Omental fat pad (tissue), 4 donors: ENCODE data around the gene ATP5F1B. TPM values are rescaled to one million over a fixed set of nuclear protein-coding genes. Genes with fewer than 3 reads are reported as not detected.
A peak's percentile ranks its signal among the peaks of the same experiment; 100 is the strongest.

Experiments
- ATAC-seq: fragments of 150-250 bp; one replicate; pipeline ENCODE4 v1.9.1; 2016; ENCODE audit warnings: mild to moderate bottlenecking, moderate library complexity; ENCODE audit not compliant: low FRiP score
- DNase-seq: peaks from one replicate; pipeline ENCODE4 v3.0.0-alpha.2; 2019; ENCODE audit warnings: low spot score
- total RNA-seq, 4 donors: library from RNA; depleted of rRNA; stranded (reverse); fragments of >200 nt; gene quantifications; one replicate each; pipeline ENCODE4 v1.1.0, GENCODE V29; 2016
- TF ChIP-seq, protein P1 (sequence below), 3 donors: fragments of 450-650 bp; IDR thresholded peaks; one replicate each; pipeline ENCODE4 v1.5.1; 2016 to 2017; ENCODE audit warnings: antibody characterized with exemption in 3 of 3, mild to moderate bottlenecking in 3 of 3, moderate library complexity in 2 of 3

Gene ATP5F1B
- 100 to 1,000 TPM; 368 to 495 (median 458) TPM for total RNA-seq

GRCh38 chr12:56645717-56646446 is at the start of gene ATP5F1B:
TSS of gene ATP5F1B (minus strand) at chr12:56645984. CDS start at chr12:56645963, 21 bp downstream.
- TF ChIP-seq, protein P1, sequence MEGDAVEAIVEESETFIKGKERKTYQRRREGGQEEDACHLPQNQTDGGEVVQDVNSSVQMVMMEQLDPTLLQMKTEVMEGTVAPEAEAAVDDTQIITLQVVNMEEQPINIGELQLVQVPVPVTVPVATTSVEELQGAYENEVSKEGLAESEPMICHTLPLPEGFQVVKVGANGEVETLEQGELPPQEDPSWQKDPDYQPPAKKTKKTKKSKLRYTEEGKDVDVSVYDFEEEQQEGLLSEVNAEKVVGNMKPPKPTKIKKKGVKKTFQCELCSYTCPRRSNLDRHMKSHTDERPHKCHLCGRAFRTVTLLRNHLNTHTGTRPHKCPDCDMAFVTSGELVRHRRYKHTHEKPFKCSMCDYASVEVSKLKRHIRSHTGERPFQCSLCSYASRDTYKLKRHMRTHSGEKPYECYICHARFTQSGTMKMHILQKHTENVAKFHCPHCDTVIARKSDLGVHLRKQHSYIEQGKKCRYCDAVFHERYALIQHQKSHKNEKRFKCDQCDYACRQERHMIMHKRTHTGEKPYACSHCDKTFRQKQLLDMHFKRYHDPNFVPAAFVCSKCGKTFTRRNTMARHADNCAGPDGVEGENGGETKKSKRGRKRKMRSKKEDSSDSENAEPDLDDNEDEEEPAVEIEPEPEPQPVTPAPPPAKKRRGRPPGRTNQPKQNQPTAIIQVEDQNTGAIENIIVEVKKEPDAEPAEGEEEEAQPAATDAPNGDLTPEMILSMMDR (IDR thresholded peaks at IDR 0.05), result no peak
- peak; percentile 100 for ATAC-seq
- DNase-seq, result peak; percentile 92

DNA sequence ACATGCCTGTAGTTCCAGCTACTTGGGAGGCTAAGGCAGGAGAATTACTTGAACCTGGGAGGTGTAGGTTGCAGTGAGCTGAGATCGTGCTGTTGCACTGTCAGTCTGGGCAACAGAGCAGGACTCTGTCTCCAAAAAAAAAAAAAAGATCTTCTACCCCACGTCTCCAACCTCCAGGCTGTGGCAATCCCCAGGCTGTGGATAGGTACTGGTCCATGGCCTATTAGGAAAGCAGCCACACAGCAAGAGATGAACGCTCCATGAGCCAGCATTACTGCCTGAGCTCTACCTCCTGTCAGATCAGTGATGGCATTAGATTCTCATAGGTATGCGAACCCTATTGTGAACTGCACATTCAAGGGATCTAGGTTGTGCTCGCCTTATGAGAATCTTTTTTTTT is 48.4 kb upstream of the ATP5F1B start:
- ATAC-seq (no peak), DNase-seq (no peak)
- TF ChIP-seq, protein P1 (IDR thresholded peaks at IDR 0.05), result no peak

- ATAC-seq, result no peak
- no peak for DNase-seq
- TF ChIP-seq, protein P1 (IDR thresholded peaks at IDR 0.05), result no peak
Observed at GRCh38 chr12:56688846-56689109, 43.0 kb upstream of the ATP5F1B start.

GRCh38 chr12:56688129-56688845 is 42.5 kb upstream of the ATP5F1B start, which contains the start of gene PTGES3:
TSS of gene PTGES3 (minus strand) at chr12:56688284. CDS start at chr12:56687999, 285 bp downstream.
- DNase-seq (peak; percentile 91), ATAC-seq (peak; percentile 93)
- TF ChIP-seq, protein P1 (IDR thresholded peaks at IDR 0.05), result no peak

DNA sequence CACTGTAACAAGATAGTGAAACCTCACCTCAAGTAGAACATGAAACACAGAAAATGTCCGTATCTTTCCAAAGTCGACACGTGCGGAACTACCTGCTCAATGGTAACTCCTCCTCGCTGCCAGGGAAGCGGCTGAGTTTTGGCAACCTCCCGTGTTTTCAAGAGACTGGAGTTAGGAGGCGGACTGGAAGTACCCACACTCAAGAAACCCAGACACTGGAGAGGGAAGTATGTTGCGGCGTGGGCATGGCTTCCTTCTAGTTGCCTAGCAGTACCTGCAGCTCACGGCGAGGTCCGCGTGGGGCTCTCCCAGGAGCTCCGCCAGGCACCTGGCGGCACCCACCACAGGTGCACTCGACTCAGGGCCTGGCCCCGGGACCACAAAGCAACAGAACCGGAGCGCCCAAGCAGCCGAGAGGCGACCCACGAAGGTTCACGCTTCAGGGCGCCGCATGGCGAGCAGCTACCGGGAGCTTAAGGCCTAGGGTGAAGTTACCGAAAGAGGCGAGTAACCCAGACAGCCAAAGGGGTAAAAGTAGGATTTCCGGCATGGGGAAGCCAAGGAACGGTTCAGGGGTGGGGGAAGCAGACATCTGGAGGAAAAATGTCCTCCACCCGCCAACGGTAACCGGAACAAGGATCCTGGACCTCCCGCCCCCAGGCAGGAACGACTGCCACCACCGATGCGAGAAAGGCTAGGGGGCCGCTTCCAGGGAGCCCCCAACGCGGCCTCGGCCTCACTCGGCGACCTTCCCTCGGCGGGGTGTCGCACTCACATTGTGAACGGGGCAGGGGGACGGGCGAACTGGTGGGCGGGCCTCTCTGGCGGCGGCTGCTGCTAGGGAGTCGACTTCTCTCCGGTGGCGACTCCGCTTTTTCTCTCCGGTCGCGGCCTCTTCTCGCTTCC is 41.7 kb upstream of the ATP5F1B start:
- peak; percentile 52 for ATAC-seq
- DNase-seq, result no peak
- TF ChIP-seq, protein P1 (IDR thresholded peaks at IDR 0.05), result no peak

GRCh38 chr12:56684745-56685359 is 39.1 kb upstream of the ATP5F1B start:
- ATAC-seq, result no peak
- DNase-seq, result no peak
- TF ChIP-seq, protein P1 (IDR thresholded peaks at IDR 0.05), result no peak
